MG63 (cell line): Measurements from ENCODE around the gene CEP170. TPM values are rescaled to one million over a fixed set of nuclear protein-coding genes. Genes with fewer than 3 reads are reported as not detected.
"Not testable (repeated sequence)": the region's sequence is repeated elsewhere in the genome, so short reads cannot be mapped to it uniquely, and the experiment has no call there.

ENCODE experiments used
- DNase-seq: peaks from one replicate; pipeline ENCODE4 v3.0.0-alpha.2; 2020
- H3K27me3 ChIP-seq: fragments of 250-450 bp; sonication (Bioruptor Pico); 2 replicates; pipeline ENCODE4 v1.5.1; 2020; ENCODE audit warnings: mild to moderate bottlenecking, moderate library complexity
- H3K36me3 ChIP-seq: fragments of 250-450 bp; sonication (Bioruptor Pico); 2 replicates; pipeline ENCODE4 v1.5.1; 2020; ENCODE audit warnings: mild to moderate bottlenecking, moderate library complexity
- H3K4me3 ChIP-seq: fragments of 250-450 bp; sonication (Bioruptor Pico); 2 replicates; pipeline ENCODE4 v1.5.1; 2020; ENCODE audit warnings: mild to moderate bottlenecking, moderate library complexity
- H3K9me3 ChIP-seq: fragments of 250-450 bp; sonication (Bioruptor Pico); 2 replicates; pipeline ENCODE4 v1.5.1; 2020; ENCODE audit warnings: mild to moderate bottlenecking, moderate library complexity
- total RNA-seq: library from RNA; depleted of rRNA; stranded (reverse); fragments of >200 nt; shearing (Covaris generic); gene quantifications from 2 replicates; pipeline ENCODE4 v1.2.3, GENCODE V29; 2014; ENCODE audit warnings: low replicate concordance

The CEP170 gene
- total RNA-seq, 1 experiment from 2014 or later, result 31.9 TPM

GRCh38 chr1:243216741-243217140 lies 38.3 kb downstream of the CEP170 start:
- DNase-seq, result no peak
- H3K9me3 ChIP-seq, result no peaks in the 10 kb centered on the region
- H3K4me3 ChIP-seq, result no peak overlapping the region
- no peaks in the 10 kb centered on the region for H3K27me3 ChIP-seq
- peaks cover 56% of the 10 kb centered on the region for H3K36me3 ChIP-seq

- H3K36me3 ChIP-seq, result peaks cover 42% of the 10 kb centered on the region
- H3K27me3 ChIP-seq, H3K4me3 ChIP-seq, DNase-seq, H3K9me3 ChIP-seq: not testable (repeated sequence)
These were observed 39.7 kb downstream of the CEP170 start for GRCh38 chr1:243215276-243215875.

GRCh38 chr1:243213045-243213787 lies 41.9 kb downstream of the CEP170 start:
- Histone ChIP-seq H3K27me3 (no peaks in the 10 kb centered on the region), H3K36me3 (peaks cover 36% of the 10 kb centered on the region), H3K4me3 (no peak overlapping the region), H3K9me3 (no peaks in the 10 kb centered on the region)
- DNase-seq, result no peak

DNA sequence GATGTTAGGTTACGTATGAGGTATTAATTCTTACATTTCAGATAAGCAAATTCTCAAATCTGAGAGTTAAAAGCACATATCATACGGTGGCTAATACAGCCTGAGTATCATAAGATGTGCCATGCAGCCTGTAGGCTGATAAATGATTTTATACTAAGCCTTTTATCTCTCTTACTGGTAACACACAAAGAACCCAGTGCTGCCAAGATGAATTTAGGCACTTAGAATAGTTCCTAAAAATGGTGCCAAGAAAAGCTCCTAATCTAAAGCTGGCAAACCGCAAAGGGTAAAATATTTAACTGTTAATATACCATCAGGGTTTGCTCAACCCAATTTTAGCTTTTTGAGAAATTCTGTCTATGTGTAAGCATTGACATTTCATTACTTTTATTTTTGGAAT lies 43.1 kb downstream of the CEP170 start:
- not testable (repeated sequence) for H3K4me3 ChIP-seq, DNase-seq, H3K27me3 ChIP-seq, H3K9me3 ChIP-seq
- H3K36me3 ChIP-seq, result peaks cover 25% of the 10 kb centered on the region

DNA sequence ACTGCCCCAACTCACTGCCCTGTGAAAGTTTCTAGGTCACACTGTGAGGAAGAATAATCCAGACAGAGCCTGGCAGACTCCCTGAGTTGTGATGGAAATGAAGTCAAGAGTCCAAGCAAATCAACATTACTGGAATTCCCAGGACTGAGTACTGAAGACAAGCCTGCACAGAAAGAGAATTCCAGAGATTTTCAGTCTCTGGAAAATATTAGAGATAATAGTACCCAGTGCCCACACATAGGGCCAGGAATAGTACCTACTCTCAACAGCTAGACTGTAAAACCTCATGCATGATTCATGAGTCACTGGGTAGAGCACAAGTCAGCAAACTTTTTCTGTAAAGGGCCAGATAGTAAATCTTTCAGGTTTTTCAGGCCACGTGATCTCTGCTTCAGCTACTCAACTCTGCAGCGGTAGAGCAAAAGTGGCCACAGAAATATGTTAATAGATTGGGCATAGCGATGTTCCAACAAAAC lies 50.0 kb downstream of the CEP170 start:
- peaks cover 36% of the 10 kb centered on the region for H3K36me3 ChIP-seq
- peak; percentile 47 for DNase-seq

DNA sequence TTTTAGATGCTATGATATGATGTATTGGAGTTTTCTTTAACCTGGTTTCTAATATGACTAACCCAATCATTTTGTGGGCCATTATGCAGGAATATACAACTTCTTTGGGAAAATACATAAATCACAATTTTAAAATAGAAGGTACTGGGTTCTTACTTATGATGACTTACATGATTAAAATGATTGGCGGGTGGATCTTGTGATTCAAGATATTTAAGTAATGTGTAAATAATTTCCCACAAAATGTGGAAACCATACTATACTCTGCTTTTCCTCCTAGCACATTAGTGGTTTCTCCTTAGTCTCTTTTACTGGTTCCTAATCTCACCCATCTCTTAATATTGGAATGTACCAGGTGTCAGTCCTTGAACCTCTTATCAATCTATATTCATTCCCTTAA lies 50.7 kb downstream of the CEP170 start:
- not testable (repeated sequence) for DNase-seq, H3K9me3 ChIP-seq, H3K27me3 ChIP-seq, H3K4me3 ChIP-seq
- H3K36me3 ChIP-seq, result peaks cover 32% of the 10 kb centered on the region

More for the DNA sequence above, 50.0 kb downstream of the CEP170 start:
- not testable (repeated sequence) for H3K27me3 ChIP-seq, H3K4me3 ChIP-seq, H3K9me3 ChIP-seq

GRCh38 chr1:243203196-243203595 lies 51.9 kb downstream of the CEP170 start:
- peaks cover 32% of the 10 kb centered on the region for H3K36me3 ChIP-seq
- not testable (repeated sequence) for H3K9me3 ChIP-seq, H3K4me3 ChIP-seq, H3K27me3 ChIP-seq, DNase-seq

DNA sequence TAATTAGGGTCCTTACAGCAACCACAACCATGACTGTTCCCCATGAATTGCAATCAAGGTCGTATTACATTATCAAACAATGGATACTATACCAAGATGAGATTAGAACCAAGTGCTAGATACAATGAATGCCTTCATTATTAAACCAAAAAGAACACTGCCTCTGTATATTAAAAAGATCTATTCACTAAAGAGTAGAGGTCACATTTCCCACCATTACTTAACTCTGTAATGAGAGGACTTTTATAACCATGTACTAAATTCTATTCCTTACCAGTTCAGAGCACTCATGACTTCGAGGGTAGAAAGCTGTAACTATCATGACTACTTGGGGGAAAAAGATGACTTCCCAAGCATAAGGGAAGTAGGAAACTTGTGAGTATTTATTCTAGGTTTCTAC lies 53.8 kb downstream of the CEP170 start:
- peaks cover 26% of the 10 kb centered on the region for H3K36me3 ChIP-seq
- not testable (repeated sequence) for H3K4me3 ChIP-seq, H3K27me3 ChIP-seq, DNase-seq, H3K9me3 ChIP-seq

GRCh38 chr1:243197524-243197923 lies 57.6 kb downstream of the CEP170 start:
- not testable (repeated sequence) for H3K27me3 ChIP-seq, DNase-seq, H3K9me3 ChIP-seq, H3K4me3 ChIP-seq
- H3K36me3 ChIP-seq, result peaks cover 16% of the 10 kb centered on the region

- H3K4me3 ChIP-seq, DNase-seq, H3K27me3 ChIP-seq, H3K9me3 ChIP-seq: not testable (repeated sequence)
- H3K36me3 ChIP-seq, result peaks cover 18% of the 10 kb centered on the region
These were observed 61.8 kb downstream of the CEP170 start for GRCh38 chr1:243193330-243193729.

DNA sequence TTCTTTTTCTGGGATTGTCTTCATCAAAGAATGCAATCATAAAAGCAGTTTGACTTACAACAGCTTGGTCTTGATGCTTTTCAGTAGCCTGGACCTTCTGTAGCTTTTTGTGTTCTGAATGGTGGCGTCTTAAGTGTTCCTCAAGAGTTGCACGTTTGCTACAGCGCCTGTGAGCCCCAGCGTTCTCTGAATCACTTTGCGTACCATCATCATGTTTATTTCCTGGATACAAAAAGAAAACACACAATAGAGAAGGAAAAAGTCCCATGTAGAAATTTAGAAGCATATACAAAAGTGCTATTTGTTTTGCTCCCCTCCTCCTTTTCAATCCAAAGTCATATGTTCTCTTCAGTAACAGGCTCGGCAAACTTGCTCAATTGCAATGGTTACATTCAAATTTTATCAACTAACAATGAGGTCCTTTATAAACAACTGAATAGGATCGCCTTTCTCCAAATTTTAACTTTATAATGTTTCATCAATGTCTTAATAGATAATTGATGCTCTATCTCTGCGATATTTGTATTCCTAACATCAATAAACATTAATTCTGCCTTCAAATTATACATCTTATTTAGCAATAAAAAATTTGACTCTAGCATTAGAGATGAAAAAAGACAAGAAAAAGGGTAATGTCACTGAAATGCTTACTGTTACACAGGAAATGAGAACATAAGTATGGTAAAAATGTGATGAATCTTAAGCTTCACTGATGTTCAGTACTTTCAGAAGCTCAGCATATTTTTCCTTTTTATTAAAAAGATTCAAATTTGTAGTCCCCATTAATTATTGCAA lies 68.7 kb downstream of the CEP170 start:
- H3K9me3 ChIP-seq, H3K4me3 ChIP-seq, DNase-seq, H3K27me3 ChIP-seq: not testable (repeated sequence)
- H3K36me3 ChIP-seq, result peaks cover 33% of the 10 kb centered on the region

DNA sequence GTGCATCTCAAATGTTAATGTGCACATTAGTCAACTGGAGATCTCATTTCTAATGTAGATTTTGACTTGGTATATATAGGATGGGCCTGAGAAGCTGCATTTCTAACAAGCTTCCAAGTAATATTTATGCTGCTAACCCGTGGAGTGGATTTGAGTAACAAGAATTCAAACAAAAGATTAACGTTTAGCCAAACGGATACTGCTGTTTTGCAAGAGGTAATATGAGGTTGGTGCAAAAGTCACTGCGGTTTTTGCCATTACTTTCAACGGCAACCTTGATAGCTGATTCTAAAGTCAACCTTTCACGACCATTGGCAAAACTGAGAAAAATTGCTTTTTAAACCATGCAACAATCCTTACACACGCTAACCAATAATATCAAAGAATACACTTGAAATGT lies 70.3 kb downstream of the CEP170 start:
- not testable (repeated sequence) for H3K4me3 ChIP-seq, H3K9me3 ChIP-seq, DNase-seq, H3K27me3 ChIP-seq
- peaks cover 31% of the 10 kb centered on the region for H3K36me3 ChIP-seq

- DNase-seq, H3K9me3 ChIP-seq, H3K27me3 ChIP-seq, H3K4me3 ChIP-seq: not testable (repeated sequence)
- peaks cover 26% of the 10 kb centered on the region for H3K36me3 ChIP-seq
These were observed 71.4 kb downstream of the CEP170 start for GRCh38 chr1:243183661-243184060.

GRCh38 chr1:243183176-243183575 lies 71.9 kb downstream of the CEP170 start:
- H3K27me3 ChIP-seq, H3K4me3 ChIP-seq, DNase-seq, H3K9me3 ChIP-seq: not testable (repeated sequence)
- peaks cover 26% of the 10 kb centered on the region for H3K36me3 ChIP-seq

GRCh38 chr1:243179720-243180119 lies 75.4 kb downstream of the CEP170 start:
- peaks cover 8% of the 10 kb centered on the region for H3K36me3 ChIP-seq
- no peaks in the 10 kb centered on the region for H3K9me3 ChIP-seq
- DNase-seq, result no peak
- no peaks in the 10 kb centered on the region for H3K27me3 ChIP-seq
- no peak overlapping the region for H3K4me3 ChIP-seq

GRCh38 chr1:243177792-243178191 lies 77.3 kb downstream of the CEP170 start:
- H3K4me3 ChIP-seq, H3K36me3 ChIP-seq, H3K9me3 ChIP-seq, H3K27me3 ChIP-seq, DNase-seq: not testable (repeated sequence)

GRCh38 chr1:243173758-243174369 lies 81.2 kb downstream of the CEP170 start:
- H3K27me3 ChIP-seq, H3K9me3 ChIP-seq, H3K4me3 ChIP-seq, DNase-seq, H3K36me3 ChIP-seq: not testable (repeated sequence)
